Activated T-cell treated with anti-CD3 and anti-CD28 coated beads for 48 hours (primary cell): ENCODE results near the gene ZNF598.
"Not testable (repeated sequence)": the region's sequence is repeated elsewhere in the genome, so short reads cannot be mapped to it uniquely, and the experiment has no call there.

Experiments
- DNase-seq: peaks from one replicate; pipeline ENCODE4 v3.0.0-alpha.2; 2020; ENCODE audit warnings: low read depth

Gene ZNF598

GRCh38 chr16:1975432-1976215, 34.0 kb downstream of the ZNF598 start:
- no peak for DNase-seq

DNA sequence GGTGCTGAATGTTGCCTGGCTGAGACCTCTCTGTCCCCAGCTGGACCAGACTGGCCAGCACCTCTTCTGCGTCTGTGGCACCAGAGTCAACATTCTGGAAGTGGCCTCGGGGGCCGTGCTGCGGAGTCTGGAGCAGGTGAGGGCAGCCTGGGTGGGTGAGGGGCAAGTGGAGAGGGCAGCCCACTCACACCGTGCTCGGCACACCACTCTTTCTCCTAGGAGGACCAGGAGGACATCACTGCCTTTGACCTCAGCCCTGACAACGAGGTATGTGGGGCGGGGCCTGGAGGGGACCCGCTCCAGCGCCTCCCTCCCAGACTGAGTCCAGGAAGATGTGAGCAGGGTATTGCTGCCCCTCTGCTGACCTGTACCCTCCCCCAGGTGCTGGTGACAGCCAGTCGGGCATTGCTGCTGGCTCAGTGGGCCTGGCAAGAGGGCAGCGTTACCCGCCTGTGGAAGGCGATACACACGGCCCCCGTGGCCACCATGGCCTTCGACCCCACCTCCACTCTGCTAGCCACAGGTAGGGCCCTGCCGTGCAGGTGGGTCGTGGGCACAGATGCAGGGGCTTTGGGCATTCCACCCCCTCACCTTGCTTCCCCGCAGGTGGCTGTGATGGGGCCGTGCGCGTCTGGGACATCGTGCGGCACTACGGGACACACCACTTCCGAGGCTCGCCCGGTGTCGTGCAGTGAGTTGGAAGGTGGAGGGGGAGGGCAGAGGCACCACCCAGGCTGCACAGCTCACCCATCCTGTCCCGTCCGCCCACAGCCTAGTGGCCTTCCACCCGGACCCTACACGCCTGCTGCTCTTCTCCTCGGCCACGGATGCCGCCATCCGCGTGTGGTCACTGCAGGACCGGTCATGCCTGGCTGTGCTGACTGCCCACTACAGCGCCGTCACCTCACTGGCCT, 35.2 kb downstream of the ZNF598 start:
- DNase-seq, result no peak

GRCh38 chr16:1973461-1974156, 36.0 kb downstream of the ZNF598 start:
- DNase-seq, result no peak

- DNase-seq, result no peak
These were observed 37.1 kb downstream of the ZNF598 start for GRCh38 chr16:1972490-1972877.

DNA sequence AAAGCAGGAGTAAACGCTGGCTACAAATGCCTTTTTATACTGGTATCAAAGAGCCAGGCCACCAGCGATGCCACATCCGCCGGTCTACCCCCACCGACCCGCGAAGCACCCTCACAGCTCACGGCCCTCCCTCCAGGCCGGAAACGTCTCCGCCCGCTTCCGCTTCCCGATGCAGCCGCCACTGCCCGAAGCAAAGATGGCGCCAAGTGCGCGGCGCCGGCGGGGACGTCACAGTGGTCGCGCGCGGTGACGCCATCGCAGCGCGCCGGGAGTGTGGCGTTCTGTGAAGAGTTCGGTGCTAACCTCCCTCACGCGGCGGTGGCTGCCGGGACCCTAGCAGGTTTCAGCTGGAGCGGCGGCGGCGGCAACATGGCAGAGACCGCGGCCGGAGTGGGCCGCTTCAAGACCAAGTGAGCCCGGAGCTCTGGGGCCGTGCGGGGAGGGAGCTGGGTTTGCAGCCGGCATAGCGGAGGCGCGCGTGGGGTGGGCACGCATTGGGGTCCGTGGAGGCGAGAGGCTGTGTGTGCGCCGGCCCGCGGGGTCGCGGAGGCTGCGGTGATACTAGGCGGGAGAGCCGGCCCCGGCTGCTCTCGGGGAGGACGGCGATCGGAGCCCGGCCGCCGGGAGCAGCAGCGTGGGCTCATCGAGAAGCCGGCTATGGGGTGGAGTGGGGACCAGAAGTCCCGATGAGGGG, 37.7 kb downstream of the ZNF598 start, which contains the start of gene TBL3:
Gene TBL3, plus strand, starts transcription at position 258 of the 694 bp plus-strand sequence. Its CDS starts 112 bp downstream, at position 370.
- DNase-seq, result peak; percentile 97

DNA sequence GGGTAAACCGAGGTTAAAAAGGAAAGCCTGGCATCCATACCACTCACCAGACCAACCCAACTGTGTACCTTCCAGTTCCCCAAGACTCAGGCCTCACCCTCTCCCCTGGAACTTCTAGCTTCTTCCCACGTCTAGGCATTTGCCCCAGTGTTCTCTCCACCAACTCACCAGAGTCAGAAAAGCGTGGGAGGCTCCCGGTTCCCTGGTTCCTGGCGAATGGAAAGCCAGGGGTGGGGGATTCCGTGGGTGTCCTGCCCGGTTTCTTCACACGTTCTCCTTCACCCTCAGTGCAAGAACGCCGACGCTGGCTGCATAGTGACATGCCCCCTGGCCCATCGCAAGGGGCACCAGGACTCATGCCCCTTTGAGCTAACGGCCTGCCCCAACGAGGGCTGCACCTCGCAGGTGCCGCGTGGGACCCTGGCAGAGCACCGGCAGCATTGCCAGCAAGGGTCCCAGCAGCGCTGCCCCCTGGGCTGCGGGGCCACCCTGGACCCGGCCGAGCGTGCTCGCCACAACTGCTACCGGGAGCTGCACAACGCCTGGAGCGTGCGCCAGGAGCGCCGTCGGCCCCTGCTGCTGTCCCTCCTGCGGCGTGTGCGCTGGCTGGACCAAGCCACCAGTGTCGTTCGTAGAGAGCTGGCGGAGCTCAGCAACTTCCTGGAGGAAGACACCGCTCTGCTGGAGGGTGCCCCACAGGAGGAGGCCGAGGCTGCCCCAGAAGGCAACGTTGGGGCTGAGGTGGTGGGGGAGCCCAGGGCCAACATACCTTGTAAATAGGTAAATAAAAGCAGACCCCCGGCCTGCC, 41.3 kb downstream of the ZNF598 start:
- DNase-seq, result no peak

GRCh38 chr16:1966460-1966859, 43.2 kb downstream of the ZNF598 start, which contains the start of gene RNF151:
Gene RNF151, plus strand, starts transcription at chr16:1966856. Its CDS starts 26 bp downstream, at chr16:1966882.
- no peak for DNase-seq

DNA sequence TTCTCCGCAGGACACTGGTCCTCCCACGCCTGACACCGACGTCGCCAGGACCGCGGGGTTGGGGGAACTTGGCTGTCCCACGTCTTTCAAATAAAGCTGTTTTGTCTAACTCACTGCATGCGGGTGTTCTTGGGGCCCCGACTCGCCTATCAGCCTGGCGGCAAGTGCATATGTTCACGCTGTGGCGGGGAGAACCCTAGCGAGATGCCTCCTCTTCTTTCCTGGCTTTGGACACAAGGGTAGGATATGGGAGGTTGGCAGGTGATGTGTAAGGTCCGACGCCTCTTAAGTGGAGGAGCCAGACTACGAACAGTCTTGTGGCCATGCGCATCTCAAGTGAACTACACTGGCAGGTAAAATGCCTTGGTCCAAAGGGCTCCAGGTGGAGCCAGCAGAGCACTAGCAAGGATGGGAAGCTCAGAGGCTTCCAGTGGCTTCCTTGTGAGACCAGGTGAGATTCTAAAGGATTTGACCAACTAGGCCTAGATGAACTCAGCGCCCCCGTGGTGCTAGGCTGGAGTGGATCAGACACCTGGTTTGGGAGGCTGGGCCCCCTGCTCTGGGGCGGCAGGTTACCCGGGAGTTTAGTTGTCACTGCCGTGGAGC, 44.1 kb downstream of the ZNF598 start:
- no peak for DNase-seq

GRCh38 chr16:1964506-1965395, 44.9 kb downstream of the ZNF598 start, which contains the start of gene RPS2:
Gene RPS2, minus strand, starts transcription at chr16:1964826. Its CDS starts 201 bp downstream, at chr16:1964625.
- DNase-seq, result peak; percentile 96

DNA sequence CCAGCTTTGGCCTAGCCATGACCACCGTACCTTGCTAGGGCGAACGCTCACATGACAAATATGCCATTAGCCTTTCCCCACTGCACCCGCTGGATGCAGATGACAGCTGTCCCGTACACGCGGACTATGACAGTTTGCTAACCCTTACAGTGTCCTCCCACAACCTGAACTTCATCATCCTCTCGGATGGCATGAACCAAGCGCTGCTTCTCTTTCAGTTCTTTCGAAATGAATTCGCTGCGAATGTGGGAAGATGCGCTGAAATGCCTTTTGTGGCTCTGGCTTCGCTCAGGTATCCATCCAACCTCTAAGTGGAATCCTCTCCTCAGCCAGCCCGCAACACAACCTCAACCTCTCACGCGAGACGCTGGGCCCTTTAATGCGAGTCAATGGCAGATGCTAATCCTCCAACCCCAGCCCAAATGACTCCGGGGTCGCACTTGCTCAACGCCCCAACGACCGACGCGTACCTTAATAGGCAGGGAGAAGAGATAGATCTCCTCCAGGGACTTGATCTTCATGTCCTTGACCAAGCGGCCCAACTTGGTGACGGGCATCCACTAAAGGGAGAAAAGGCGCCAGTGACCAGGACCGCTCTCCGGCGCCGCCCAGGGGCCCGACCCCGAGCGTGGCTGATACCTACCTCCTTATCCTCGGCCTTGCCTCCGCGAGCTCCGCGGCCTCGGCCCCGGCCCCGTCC, 45.7 kb downstream of the ZNF598 start:
- no peak for DNase-seq

DNA sequence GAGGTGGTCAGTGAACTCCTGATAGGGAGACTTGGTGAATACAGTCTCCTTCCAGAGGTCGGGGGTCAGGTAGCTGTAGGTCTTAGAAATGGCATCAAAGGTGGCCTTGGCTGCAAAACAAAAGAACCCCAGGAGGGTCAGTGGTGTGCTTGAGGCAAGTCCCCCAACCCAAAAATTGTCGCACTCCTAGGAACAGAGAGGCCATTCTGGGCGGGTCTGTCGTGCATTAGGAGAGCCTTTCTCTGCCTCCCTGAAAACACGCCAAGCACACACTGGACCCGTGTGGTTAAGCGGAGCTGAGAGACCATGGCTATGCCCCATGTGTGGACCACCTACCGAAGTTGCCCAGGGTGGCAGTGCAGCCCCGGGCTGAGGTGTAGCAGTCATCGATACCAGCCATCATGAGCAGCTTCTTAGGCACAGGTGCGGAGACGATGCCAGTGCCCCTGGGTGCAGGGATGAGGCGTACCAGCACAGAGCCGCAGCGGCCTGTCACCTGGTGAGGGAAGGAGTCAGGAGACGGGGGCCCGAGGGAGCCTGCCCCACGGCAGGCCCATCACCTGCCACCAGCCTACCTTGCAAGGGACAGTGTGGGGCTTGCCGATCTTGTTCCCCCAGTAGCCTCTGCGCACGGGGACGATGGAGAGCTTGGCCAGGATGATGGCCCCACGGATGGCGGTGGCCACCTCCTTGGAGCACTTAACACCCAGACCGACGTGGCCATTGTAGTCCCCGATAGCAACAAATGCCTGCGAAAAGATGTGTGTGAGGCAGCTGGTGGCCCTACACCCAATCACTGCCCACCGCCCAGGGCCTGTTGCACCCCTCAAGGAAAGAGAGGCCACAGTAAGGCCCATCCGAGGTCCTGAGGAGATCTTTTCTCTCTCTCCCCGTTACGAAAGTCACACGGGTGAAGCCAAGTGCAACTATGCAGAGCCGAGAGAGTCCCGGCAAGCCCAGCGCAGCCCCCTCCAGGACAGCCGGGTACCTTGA, 47.2 kb downstream of the ZNF598 start:
- not testable (repeated sequence) for DNase-seq

DNA sequence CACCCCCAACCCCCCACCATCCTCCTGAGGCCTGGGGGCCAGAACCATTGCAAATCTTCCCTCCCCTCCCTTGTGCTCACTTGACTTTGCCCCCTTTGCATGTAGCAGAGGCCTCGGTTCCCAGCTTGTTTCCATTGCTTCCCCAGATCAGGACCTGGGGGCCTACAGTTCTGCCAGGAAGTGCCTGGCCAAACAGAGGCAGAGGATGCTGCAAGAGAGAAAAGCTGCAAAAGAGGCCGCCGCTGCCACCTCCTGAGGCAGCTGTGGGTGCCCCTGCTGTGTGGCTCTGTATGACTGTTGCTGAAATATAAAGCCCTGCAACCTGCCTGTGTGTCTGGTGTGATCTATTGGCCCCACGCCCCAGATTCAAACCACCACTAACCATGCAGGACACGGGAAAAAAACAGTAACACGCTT, 48.0 kb downstream of the ZNF598 start:
- no peak for DNase-seq

DNA sequence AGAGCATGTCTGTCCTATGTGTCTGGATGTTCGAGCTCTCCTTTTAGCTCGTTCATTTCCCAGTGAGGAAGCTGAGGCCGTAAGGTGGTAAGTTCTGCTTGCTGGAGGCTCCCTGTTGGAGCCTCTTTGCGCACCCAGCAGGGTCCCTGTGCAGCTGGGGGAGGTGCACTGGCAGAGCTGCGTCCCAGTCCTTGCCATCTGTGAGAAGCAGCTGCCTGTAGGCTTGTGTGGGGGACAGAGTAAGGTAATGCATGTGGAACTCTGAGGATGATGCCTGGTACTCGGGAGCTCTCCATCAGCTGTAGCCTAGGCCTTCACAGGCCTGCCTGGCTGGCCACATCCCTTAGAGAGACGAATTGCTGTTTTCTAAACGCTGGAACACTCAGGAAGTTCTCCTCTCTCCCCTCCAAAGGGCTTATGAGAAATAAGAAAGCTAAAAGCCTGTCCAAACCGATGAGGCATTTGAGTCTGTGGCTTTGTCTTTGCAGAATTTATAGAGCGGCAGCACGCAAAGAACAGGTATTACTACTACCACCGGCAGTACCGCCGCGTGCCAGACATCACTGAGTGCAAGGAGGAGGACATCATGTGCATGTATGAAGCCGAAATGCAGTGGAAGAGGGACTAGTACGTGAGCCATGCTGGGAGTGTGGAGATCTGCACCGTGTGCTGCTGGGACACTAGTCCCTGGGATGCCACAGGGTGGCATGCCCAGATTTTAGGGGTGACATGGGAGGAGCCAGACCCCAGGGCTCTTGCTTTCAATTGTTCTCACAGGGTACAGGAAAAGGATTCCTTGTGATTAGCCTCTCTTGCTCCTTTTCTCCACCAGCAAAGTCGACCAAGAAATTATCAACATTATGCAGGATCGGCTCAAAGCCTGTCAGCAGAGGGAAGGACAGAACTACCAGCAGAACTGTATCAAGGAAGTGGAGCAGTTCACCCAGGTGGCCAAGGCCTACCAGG, 48.7 kb downstream of the ZNF598 start:
- DNase-seq, result no peak

- peak; percentile 94 for DNase-seq
These were observed 50.2 kb downstream of the ZNF598 start, which contains the start of gene NDUFB10 for GRCh38 chr16:1959269-1960039. Gene NDUFB10, plus strand, starts transcription at chr16:1959538. Its CDS starts 87 bp downstream, at chr16:1959625.

- no peak for DNase-seq
These were observed 50.8 kb downstream of the ZNF598 start for GRCh38 chr16:1958715-1959268.
